Trophoblast cell (in vitro differentiated cells and primary cell): ENCODE results near the gene EHMT1.

Experiments
- DNase-seq, 2 donors: peaks; one replicate each; pipeline ENCODE4 v3.0.0-alpha.2; 2016
- H2AFZ ChIP-seq: 2 replicates; pipeline ENCODE4 v1.6.1; 2013; ENCODE audit warnings: low read length, moderate library complexity, mild to moderate bottlenecking; ENCODE audit not compliant: insufficient read depth, poor library complexity
- H2AK5ac ChIP-seq: 2 replicates; pipeline ENCODE4 v1.6.1; 2013; ENCODE audit warnings: mild to moderate bottlenecking, low read length
- H2BK120ac ChIP-seq: 2 replicates; pipeline ENCODE4 v1.6.1; 2013; ENCODE audit warnings: low read length, mild to moderate bottlenecking, moderate library complexity; ENCODE audit not compliant: insufficient read depth, poor library complexity
- H2BK12ac ChIP-seq: 2 replicates; pipeline ENCODE4 v1.6.1; 2013; ENCODE audit warnings: mild to moderate bottlenecking, low read length, moderate library complexity
- H2BK5ac ChIP-seq: 2 replicates; pipeline ENCODE4 v1.6.1; 2013; ENCODE audit warnings: low read length, low read depth, moderate library complexity, mild to moderate bottlenecking; ENCODE audit not compliant: poor library complexity
- H3K14ac ChIP-seq: 2 replicates; pipeline ENCODE4 v1.6.1; 2013; ENCODE audit warnings: mild to moderate bottlenecking, low read length
- H3K18ac ChIP-seq: 2 replicates; pipeline ENCODE4 v1.6.1; 2013; ENCODE audit warnings: mild to moderate bottlenecking, low read length
- H3K23ac ChIP-seq: 2 replicates; pipeline ENCODE4 v1.6.1; 2013; ENCODE audit warnings: low read length
- H3K27ac ChIP-seq: 2 replicates; pipeline ENCODE4 v1.5.1; 2013; ENCODE audit warnings: low read depth, mild to moderate bottlenecking, inconsistent platforms, low read length, moderate library complexity
- H3K27me3 ChIP-seq: 2 replicates; pipeline ENCODE4 v1.6.1; 2013; ENCODE audit warnings: inconsistent platforms, mild to moderate bottlenecking, low read length, moderate library complexity; ENCODE audit not compliant: insufficient read depth
- H3K36me3 ChIP-seq, 2 experiments: 1 replicate in 1 of 2; 2 replicates in 1 of 2; pipeline ENCODE4 v1.6.1; 2013; ENCODE audit warnings: low read length in 2 of 2, mild to moderate bottlenecking in 2 of 2, moderate library complexity in 1 of 2; ENCODE audit not compliant: insufficient read depth in 2 of 2, control insufficient read depth in 1 of 2
- H3K4ac ChIP-seq: 2 replicates; pipeline ENCODE4 v1.6.1; 2013; ENCODE audit warnings: low read depth, mild to moderate bottlenecking, low read length, moderate library complexity
- H3K4me1 ChIP-seq, 2 experiments: 1 replicate in 1 of 2; 2 replicates in 1 of 2; pipeline ENCODE4 v1.6.1; 2013; ENCODE audit warnings: low read length in 2 of 2, mild to moderate bottlenecking in 2 of 2, moderate library complexity in 1 of 2; ENCODE audit not compliant: insufficient read depth in 2 of 2, control insufficient read depth in 1 of 2
- H3K4me2 ChIP-seq: 2 replicates; pipeline ENCODE4 v1.6.1; 2013; ENCODE audit warnings: inconsistent platforms, mild to moderate bottlenecking, low read length, moderate library complexity
- H3K4me3 ChIP-seq: 2 replicates; pipeline ENCODE4 v1.5.1; 2013; ENCODE audit warnings: mild to moderate bottlenecking, low read depth, low read length, inconsistent platforms
- H3K79me1 ChIP-seq: one replicate; pipeline ENCODE4 v1.6.1; 2013; ENCODE audit warnings: low read length
- H3K79me2 ChIP-seq: 2 replicates; pipeline ENCODE4 v1.6.1; 2013; ENCODE audit warnings: low read length, mild to moderate bottlenecking; ENCODE audit not compliant: control insufficient read depth, insufficient read depth, poor library complexity
- H3K9ac ChIP-seq: 2 replicates; pipeline ENCODE4 v1.6.1; 2013; ENCODE audit warnings: mild to moderate bottlenecking, low read length
- H3K9me3 ChIP-seq: 2 replicates; pipeline ENCODE4 v1.6.1; 2013; ENCODE audit warnings: low read depth, mild to moderate bottlenecking, control low read depth, inconsistent platforms, low read length; ENCODE audit not compliant: insufficient read depth
- H4K12ac ChIP-seq: 2 replicates; pipeline ENCODE4 v1.6.1; 2013; ENCODE audit warnings: low read depth, mild to moderate bottlenecking, low read length, moderate library complexity
- H4K8ac ChIP-seq: 2 replicates; pipeline ENCODE4 v1.6.1; 2013; ENCODE audit warnings: low read depth, mild to moderate bottlenecking, low read length, moderate library complexity
- H4K91ac ChIP-seq: one replicate; pipeline ENCODE4 v1.6.1; 2013; ENCODE audit warnings: low read depth, mild to moderate bottlenecking, low read length, moderate library complexity
- WGBS: extraction: QIAGEN DNeasy Blood & Tissue Kit; methylation state at CpG from one replicate; pipeline ENCODE4 v1.1.7; 2013; ENCODE audit warnings: missing lambda C conversion rate; ENCODE audit not compliant: insufficient read length, insufficient coverage; ENCODE audit errors: extremely low coverage; 5-methylcytosine and 5-hydroxymethylcytosine counted together

Gene EHMT1

GRCh38 chr9:137872296-137872695 is 253.5 kb downstream of the EHMT1 start:
- no peak overlapping the region for H3K23ac ChIP-seq
- WGBS = no CpG with 5 or more reads among the region's 10 CpGs
- no peak overlapping the region for H2BK120ac ChIP-seq
- H3K4me2 ChIP-seq = no peak overlapping the region
- H4K91ac ChIP-seq = no peak overlapping the region
- H3K18ac ChIP-seq = no peak overlapping the region
- H4K8ac ChIP-seq = no peak overlapping the region
- H2AK5ac ChIP-seq = no peak overlapping the region
- H2BK12ac ChIP-seq = no peak overlapping the region
- H3K27ac ChIP-seq = no peak overlapping the region
- no peaks in the 10 kb centered on the region for H3K4me1 ChIP-seq
- H3K79me1 ChIP-seq = no peaks in the 10 kb centered on the region
- no peak overlapping the region for H2AFZ ChIP-seq
- H3K27me3 ChIP-seq = peaks cover 10% of the 10 kb centered on the region
- no peak overlapping the region for H4K12ac ChIP-seq
- H2BK5ac ChIP-seq = no peak overlapping the region
- peaks cover 35% of the 10 kb centered on the region for H3K9me3 ChIP-seq
- no peak overlapping the region for H3K14ac ChIP-seq
- H3K4me3 ChIP-seq = no peak overlapping the region
- no peak overlapping the region for H3K4ac ChIP-seq
- no peaks in the 10 kb centered on the region for H3K36me3 ChIP-seq
- no peaks in the 10 kb centered on the region for H3K79me2 ChIP-seq
- no peak for DNase-seq
- no peak overlapping the region for H3K9ac ChIP-seq

GRCh38 chr9:137873408-137873807 is 254.6 kb downstream of the EHMT1 start:
- Histone ChIP-seq H3K27me3 (peaks cover 14% of the 10 kb centered on the region), H3K79me2 (no peaks in the 10 kb centered on the region), H3K4me1 (peaks cover 2% of the 10 kb centered on the region in 2 experiments), H3K23ac (no peak overlapping the region), H4K8ac (no peak overlapping the region), H4K12ac (no peak overlapping the region), H3K14ac (no peak overlapping the region), H3K9ac (no peak overlapping the region), H2AFZ (no peak overlapping the region), H3K4me3 (no peak overlapping the region), H2BK12ac (no peak overlapping the region), H3K4me2 (no peak overlapping the region), H2BK120ac (no peak overlapping the region), H3K9me3 (peaks cover 33% of the 10 kb centered on the region), H2BK5ac (no peak overlapping the region), H3K36me3 (no peaks in the 10 kb centered on the region), H3K27ac (no peak overlapping the region), H3K79me1 (no peaks in the 10 kb centered on the region), H2AK5ac (no peak overlapping the region), H3K18ac (no peak overlapping the region), H3K4ac (no peak overlapping the region), H4K91ac (no peak overlapping the region)
- no peak for DNase-seq
- WGBS = no CpG with 5 or more reads among the region's 8 CpGs

- Histone ChIP-seq H3K27me3 (peaks cover 16% of the 10 kb centered on the region), H3K9ac (no peak overlapping the region), H2AK5ac (no peak overlapping the region), H3K4ac (no peak overlapping the region), H4K91ac (no peak overlapping the region), H3K4me3 (no peak overlapping the region), H3K27ac (no peak overlapping the region), H4K12ac (no peak overlapping the region), H2BK5ac (no peak overlapping the region), H2BK120ac (no peak overlapping the region), H3K36me3 (no peaks in the 10 kb centered on the region), H3K9me3 (peaks cover 36% of the 10 kb centered on the region), H3K18ac (no peak overlapping the region), H2BK12ac (no peak overlapping the region), H3K79me2 (no peaks in the 10 kb centered on the region), H3K14ac (no peak overlapping the region), H2AFZ (no peak overlapping the region), H4K8ac (no peak overlapping the region), H3K4me1 (peaks cover 3 to 4% of the 10 kb centered on the region in 2 experiments), H3K23ac (no peak overlapping the region), H3K79me1 (no peaks in the 10 kb centered on the region), H3K4me2 (no peak overlapping the region)
- WGBS = 100% methylated on average over 1 of the region's 9 CpGs
- no peak for DNase-seq
Observed at GRCh38 chr9:137873858-137874362, 255.1 kb downstream of the EHMT1 start.

- Histone ChIP-seq H3K18ac (no peak overlapping the region), H3K4me2 (no peak overlapping the region), H3K23ac (no peak overlapping the region), H3K79me2 (no peaks in the 10 kb centered on the region), H3K79me1 (no peaks in the 10 kb centered on the region), H3K9me3 (peaks cover 45% of the 10 kb centered on the region), H3K9ac (no peak overlapping the region), H4K8ac (no peak overlapping the region), H3K4ac (no peak overlapping the region), H2AFZ (no peak overlapping the region), H3K4me3 (no peak overlapping the region), H3K4me1 (peaks cover 3 to 4% of the 10 kb centered on the region in 2 experiments), H2AK5ac (no peak overlapping the region), H3K36me3 (no peaks in the 10 kb centered on the region), H2BK120ac (no peak overlapping the region), H2BK5ac (no peak overlapping the region), H3K14ac (no peak overlapping the region), H4K12ac (no peak overlapping the region), H4K91ac (no peak overlapping the region), H3K27me3 (peaks cover 16% of the 10 kb centered on the region), H3K27ac (no peak overlapping the region), H2BK12ac (no peak overlapping the region)
- WGBS = no CpG with 5 or more reads among the region's 14 CpGs
- no peak for DNase-seq
Observed at GRCh38 chr9:137875354-137875753, 256.5 kb downstream of the EHMT1 start.
